HepG2 (cell line): Measurements from ENCODE around the gene TMEM217. TPM values are rescaled to one million over a fixed set of nuclear protein-coding genes. Genes with fewer than 3 reads are reported as not detected.

Experiments used
- ATF3 ChIP-seq: sonication (generic); formaldehyde crosslinking; IDR thresholded peaks from 2 replicates; pipeline ENCODE4 v1.4.0; 2020; ENCODE audit warnings: missing genetic modification reagents
- CREB1 ChIP-seq, 2 experiments: fragments of 450-650 bp in 1 of 2; IDR thresholded peaks; 2 replicates each; pipeline ENCODE4 v1.6.1; 2016 to 2017; ENCODE audit warnings: control low read depth in 1 of 2, mild to moderate bottlenecking in 1 of 2, missing compliant biosample characterization in 1 of 2, missing genetic modification characterization in 1 of 2
- ERF ChIP-seq: IDR thresholded peaks from 2 replicates; pipeline ENCODE4 v1.6.1; 2018; ENCODE audit warnings: missing biosample characterization, missing genetic modification reagents
- HMGXB4 ChIP-seq, 2 experiments: sonication (generic) in 1 of 2; formaldehyde crosslinking in 1 of 2; IDR thresholded peaks; 2 replicates each; pipeline versions ENCODE4 v1.4.0 to v1.6.1; 2018 to 2020; ENCODE audit warnings: missing genetic modification reagents in 2 of 2, borderline replicate concordance in 1 of 2, low read depth in 1 of 2, mild to moderate bottlenecking in 1 of 2, missing biosample characterization in 1 of 2
- KIAA2018 ChIP-seq: sonication (generic); formaldehyde crosslinking; IDR thresholded peaks from 2 replicates; pipeline ENCODE4 v1.5.0; 2020; ENCODE audit warnings: mild to moderate bottlenecking, missing genetic modification reagents, borderline replicate concordance
- RAD51 ChIP-seq: fragments of 450-650 bp; IDR thresholded peaks from 2 replicates; pipeline ENCODE4 v1.6.1; 2016; ENCODE audit warnings: borderline replicate concordance
- YEATS2 ChIP-seq: sonication (generic); formaldehyde crosslinking; IDR thresholded peaks from 2 replicates; pipeline ENCODE4 v1.4.0; 2020; ENCODE audit warnings: missing genetic modification reagents, borderline replicate concordance
- ZBTB46 ChIP-seq: sonication (generic); formaldehyde crosslinking; IDR thresholded peaks from 2 replicates; pipeline ENCODE4 v1.4.0; 2020; ENCODE audit warnings: mild to moderate bottlenecking, missing genetic modification reagents, borderline replicate concordance
- ZNF280D ChIP-seq: sonication (generic); formaldehyde crosslinking; IDR thresholded peaks from 2 replicates; pipeline ENCODE4 v1.5.1; 2020; ENCODE audit warnings: mild to moderate bottlenecking, missing genetic modification reagents
- ZNF382 ChIP-seq: sonication (generic); formaldehyde crosslinking; IDR thresholded peaks from 2 replicates; pipeline ENCODE4 v1.5.0; 2020; ENCODE audit warnings: missing genetic modification reagents, mild to moderate bottlenecking, borderline replicate concordance
- polyA plus RNA-seq, 8 experiments: library from polyadenylated mRNA; depleted of rRNA in 3 of 8; stranded (reverse) in 7 of 8; unstranded in 1 of 8; fragments of >200 nt; fragmentation: Illumina TruSeq in 4 of 8; extraction: Trizol in 4 of 8; gene quantifications; 2 replicates each; pipeline versions ENCODE4 v1.2.1 to v1.2.3, GENCODE V29; 2011 to 2016; ENCODE audit warnings: low read depth in 4 of 8, missing spikeins in 1 of 8, mixed read lengths in 1 of 8; ENCODE audit not compliant: insufficient read depth in 1 of 8
- total RNA-seq, 5 experiments: library from RNA; depleted of rRNA; stranded (reverse); fragments of >200 nt; fragmentation: Illumina TruSeq; extraction: Trizol; gene quantifications; 2 replicates each; pipeline ENCODE4 v1.2.3, GENCODE V29; 2016; ENCODE audit warnings: low read depth in 1 of 5

The TMEM217 gene
- total and polyA plus RNA-seq, 2 of the 13 experiments (the other 11 are each of a cell fraction or from before 2014, with no cell fraction given), result 2.3 to 3.4 TPM

GRCh38 chr6:37222125-37222967, 35.6 kb downstream of the TMEM217 start (continued):
- TF ChIP-seq ZNF280D (peak; percentile 51; the same call in 1 of the 2 replicates), ZNF382 (no peak), ZBTB46 (CRISPR knock-in tag) (peak; percentile 65; the same call in 1 of the 2 replicates), ERF (CRISPR knock-in tag) (0 out of 2 replicates have a peak, but pooled peaks have one; percentile 15), RAD51 (no peak), KIAA2018 (CRISPR knock-in tag) (no peak), ATF3 (CRISPR knock-in tag) (no peak; the same call in 1 of the 2 replicates), HMGXB4 (CRISPR knock-in tag; IDR thresholded peaks at IDR 0.05; ENCODE audit: borderline replicate concordance in 1 of 2, low read depth in 1 of 2) (peak in 1 of 2 experiments; percentile 79; a peak in 2 of 4 replicates), YEATS2 (CRISPR knock-in tag) (no peak; the same call in 1 of the 2 replicates), CREB1 (IDR thresholded peaks at IDR 0.05) (no peak), CREB1 (CRISPR knock-in tag; IDR thresholded peaks at IDR 0.05) (no peak)
